Mesodermal cell (in vitro differentiated cells): ENCODE data around the gene FAM234A.
A peak's percentile ranks its signal among the peaks of the same experiment; 100 is the strongest.

Source experiments
- H3K27ac ChIP-seq: 2 replicates; pipeline ENCODE4 v1.7.0; 2013; ENCODE audit warnings: mild to moderate bottlenecking, low read depth, low read length, moderate library complexity; ENCODE audit not compliant: severe bottlenecking
- H3K36me3 ChIP-seq: 2 replicates; pipeline ENCODE4 v1.7.1; 2013; ENCODE audit warnings: mild to moderate bottlenecking, low read length, moderate library complexity; ENCODE audit not compliant: control insufficient read depth, insufficient read depth
- H3K4me1 ChIP-seq: one replicate; pipeline ENCODE4 v1.7.1; 2013; ENCODE audit warnings: mild to moderate bottlenecking, low read length; ENCODE audit not compliant: insufficient read depth, control insufficient read depth, poor library complexity, severe bottlenecking
- H3K4me3 ChIP-seq: 2 replicates; pipeline ENCODE4 v1.7.0; 2013; ENCODE audit warnings: low read length, control low read depth, mild to moderate bottlenecking; ENCODE audit not compliant: insufficient read depth, poor library complexity, severe bottlenecking; ENCODE audit errors: extremely low read depth
- H3K9me3 ChIP-seq: 2 replicates; pipeline ENCODE4 v1.7.1; 2013; ENCODE audit warnings: mild to moderate bottlenecking, low read length, moderate library complexity; ENCODE audit not compliant: control insufficient read depth
- WGBS, 2 experiments: methylation state at CpG; one replicate each; pipeline ENCODE4 v1.1.5; 2013; ENCODE audit warnings: missing lambda C conversion rate in 2 of 2; ENCODE audit not compliant: insufficient coverage in 2 of 2; 5-methylcytosine and 5-hydroxymethylcytosine counted together

FAM234A gene

DNA sequence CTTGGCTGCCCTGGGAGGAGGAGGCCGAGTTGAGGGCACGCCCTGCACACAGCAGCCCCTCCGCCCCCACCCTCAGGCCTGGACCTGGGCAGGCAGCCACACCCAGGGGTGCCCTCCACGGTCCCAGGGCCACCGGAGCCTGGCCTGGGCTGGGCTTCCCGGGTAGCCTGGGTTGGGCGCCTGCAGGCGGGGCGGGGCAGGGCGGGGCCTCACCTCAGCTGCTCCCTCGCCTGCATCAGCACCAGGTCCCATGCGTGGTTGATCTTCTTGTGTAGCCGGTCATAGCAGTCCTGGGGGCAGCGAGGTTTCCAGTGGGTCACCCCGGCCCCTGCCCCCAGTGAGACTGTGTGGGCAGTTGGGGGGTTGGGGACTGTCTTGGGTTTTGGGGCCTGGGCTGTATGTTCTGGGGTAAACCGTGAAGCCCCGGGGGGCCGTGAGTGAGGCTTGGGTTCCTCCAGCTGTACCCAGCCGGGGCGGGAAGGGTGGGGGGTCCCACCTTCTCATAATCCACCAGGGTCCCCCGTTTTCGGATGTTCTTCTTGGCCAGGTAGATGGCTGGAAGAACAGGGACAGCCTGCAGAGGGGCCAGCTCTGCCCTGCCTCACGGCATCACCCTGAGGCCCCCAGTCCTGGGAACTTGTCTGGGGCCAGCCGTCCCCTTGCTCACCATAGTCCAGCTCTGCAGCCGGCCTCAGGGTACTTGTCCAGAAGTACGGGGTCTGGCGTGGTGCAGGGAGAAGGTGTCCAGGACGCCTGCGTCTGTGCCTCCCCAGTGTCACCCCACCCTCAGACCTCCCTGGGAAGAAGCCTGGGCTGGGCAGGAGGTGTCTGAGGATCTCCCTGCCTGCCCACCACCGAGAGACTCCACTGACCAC is 39.2 kb downstream of the FAM234A start:
- Histone ChIP-seq H3K4me3 (no peak overlapping the region), H3K27ac (no peak overlapping the region), H3K9me3 (no peaks in the 10 kb centered on the region), H3K4me1 (peaks cover 3% of the 10 kb centered on the region), H3K36me3 (no peaks in the 10 kb centered on the region)
- WGBS, 2 experiments = 91 to 93% methylated on average over 21 to 22 of the region's 30 CpGs

DNA sequence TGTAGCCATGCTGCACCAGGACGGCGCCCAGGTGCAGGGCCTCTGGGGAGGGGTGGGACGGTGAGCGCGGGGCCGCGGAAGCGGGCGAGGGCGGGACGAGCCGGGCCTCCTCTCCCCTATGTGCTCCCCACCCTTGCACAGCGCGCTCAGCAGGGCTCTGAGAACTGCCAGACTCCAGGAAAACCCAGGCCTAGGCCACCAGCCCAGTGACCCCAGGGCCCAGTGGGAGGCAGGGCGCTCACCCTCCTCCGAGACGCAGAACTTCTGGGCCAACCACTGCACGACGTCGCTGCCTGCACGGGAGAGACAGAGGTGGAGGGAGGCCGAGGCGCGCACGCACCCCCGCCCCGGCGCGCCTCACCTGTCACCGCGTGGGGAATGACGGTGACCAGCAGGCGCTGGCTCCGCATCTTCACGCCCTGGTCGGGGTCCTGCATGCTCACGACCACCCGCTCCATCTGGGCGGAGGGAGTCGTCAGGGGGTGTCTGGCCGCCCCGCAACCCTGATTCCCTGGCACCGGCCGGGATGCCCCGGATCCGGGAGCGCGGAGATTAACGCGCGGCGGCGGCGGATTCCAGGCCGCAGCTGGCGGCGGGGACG is 40.5 kb downstream of the FAM234A start:
- 7 to 10% methylated on average over 31 to 50 of the region's 58 CpGs for WGBS, 2 experiments
- no peak overlapping the region for H3K27ac ChIP-seq
- peak overlapping the region; percentile 27 for H3K4me3 ChIP-seq
- H3K36me3 ChIP-seq = no peaks in the 10 kb centered on the region
- peaks cover 3% of the 10 kb centered on the region for H3K4me1 ChIP-seq
- H3K9me3 ChIP-seq = no peaks in the 10 kb centered on the region

GRCh38 chr16:275786-276232 is 41.2 kb downstream of the FAM234A start, which contains the start of gene RGS11:
TSS of gene RGS11 (minus strand) at chr16:275944. CDS start at chr16:275911, 33 bp downstream.
- Histone ChIP-seq H3K4me3 (peak within 1 kb of the TSS; percentile 27), H3K9me3 (no peaks in the 10 kb centered on the region), H3K36me3 (no peaks in the 10 kb centered on the region), H3K27ac (no peak within 1 kb of the TSS), H3K4me1 (peaks cover 3% of the 10 kb centered on the region)
- WGBS, 2 experiments = 2 to 4% methylated on average over 36 to 53 of the region's 56 CpGs

DNA sequence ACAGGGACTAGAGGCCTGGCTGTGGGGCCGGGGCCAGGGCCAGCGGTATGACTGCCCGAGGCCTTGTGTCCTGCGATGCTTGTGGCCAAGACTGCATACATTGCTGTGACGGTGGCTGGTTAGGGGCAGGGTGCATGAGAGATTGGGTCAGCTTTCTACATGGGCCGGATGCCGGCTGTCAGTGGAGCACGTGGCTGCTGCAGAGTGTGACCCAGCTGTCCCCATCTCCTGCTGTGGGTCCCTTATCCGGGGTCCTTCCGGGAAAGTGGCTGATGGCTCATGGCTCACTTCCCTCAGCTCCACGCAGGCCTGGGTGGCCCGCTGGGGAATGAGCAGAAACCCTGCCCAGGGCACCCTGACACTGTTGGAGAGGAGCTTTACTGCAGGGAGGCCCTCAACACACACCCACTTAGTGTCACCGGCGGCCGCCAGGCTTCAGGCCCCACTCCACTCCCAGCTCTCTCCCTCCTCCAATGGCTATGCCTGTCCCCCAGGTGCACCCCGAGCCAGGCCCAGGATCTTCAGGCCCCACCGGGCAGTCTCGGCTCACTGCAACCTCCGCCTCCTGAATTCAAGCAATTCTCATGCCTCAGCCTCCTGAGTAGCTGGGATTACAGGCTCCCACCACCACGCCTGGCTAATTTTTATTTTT is 41.9 kb downstream of the FAM234A start:
- Histone ChIP-seq H3K4me1 (peaks cover 7% of the 10 kb centered on the region), H3K36me3 (no peaks in the 10 kb centered on the region), H3K27ac (no peak overlapping the region), H3K4me3 (no peak overlapping the region), H3K9me3 (no peaks in the 10 kb centered on the region)
- 86 to 87% methylated on average over 16 to 20 of the region's 20 CpGs for WGBS, 2 experiments

GRCh38 chr16:278863-279366 is 44.3 kb downstream of the FAM234A start:
- H3K27ac ChIP-seq = no peak overlapping the region
- no peaks in the 10 kb centered on the region for H3K9me3 ChIP-seq
- H3K4me1 ChIP-seq = peaks cover 7% of the 10 kb centered on the region
- H3K36me3 ChIP-seq = no peaks in the 10 kb centered on the region
- WGBS, 2 experiments = 73 to 81% methylated on average over 4 to 5 of the region's 6 CpGs
- no peak overlapping the region for H3K4me3 ChIP-seq

- Histone ChIP-seq H3K4me1 (peaks cover 7% of the 10 kb centered on the region), H3K36me3 (no peaks in the 10 kb centered on the region), H3K9me3 (no peaks in the 10 kb centered on the region), H3K4me3 (no peak overlapping the region), H3K27ac (no peak overlapping the region)
- WGBS, 2 experiments = 77 to 93% methylated on average over 4 to 6 of the region's 7 CpGs
These were observed 44.9 kb downstream of the FAM234A start for GRCh38 chr16:279531-279930.

GRCh38 chr16:280005-280460 is 45.4 kb downstream of the FAM234A start:
- Histone ChIP-seq H3K4me1 (peaks cover 5% of the 10 kb centered on the region), H3K27ac (no peak overlapping the region), H3K9me3 (no peaks in the 10 kb centered on the region), H3K4me3 (peak overlapping the region; percentile 21), H3K36me3 (no peaks in the 10 kb centered on the region)
- WGBS, 2 experiments = 7 to 18% methylated on average over 22 to 33 of the region's 47 CpGs

DNA sequence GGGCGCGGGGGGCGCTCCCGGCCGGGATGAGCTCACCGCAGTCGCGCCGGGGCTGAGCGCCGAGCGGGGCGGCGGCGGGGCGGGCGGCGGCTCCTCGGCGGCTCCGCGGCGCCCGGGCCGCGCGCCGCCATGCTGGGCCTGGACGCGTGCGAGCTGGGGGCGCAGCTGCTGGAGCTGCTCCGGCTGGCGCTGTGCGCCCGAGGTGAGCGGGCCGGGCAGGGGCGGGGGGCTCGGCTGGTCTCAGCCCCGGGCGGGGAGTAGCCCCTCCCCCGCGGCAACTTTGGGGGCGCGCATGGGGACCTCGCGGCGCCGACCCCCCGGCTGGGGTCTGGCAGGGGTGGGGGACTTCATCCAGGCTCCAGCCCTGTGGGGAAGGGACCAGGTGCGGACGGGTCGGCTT is 45.9 kb downstream of the FAM234A start, which contains the start of gene ARHGDIG:
Gene ARHGDIG, plus strand, starts transcription at position 40 of the 400 bp plus-strand sequence. Its CDS starts 90 bp downstream, at position 130.
- 0 to 1% methylated on average over 26 to 43 of the region's 54 CpGs for WGBS, 2 experiments

DNA sequence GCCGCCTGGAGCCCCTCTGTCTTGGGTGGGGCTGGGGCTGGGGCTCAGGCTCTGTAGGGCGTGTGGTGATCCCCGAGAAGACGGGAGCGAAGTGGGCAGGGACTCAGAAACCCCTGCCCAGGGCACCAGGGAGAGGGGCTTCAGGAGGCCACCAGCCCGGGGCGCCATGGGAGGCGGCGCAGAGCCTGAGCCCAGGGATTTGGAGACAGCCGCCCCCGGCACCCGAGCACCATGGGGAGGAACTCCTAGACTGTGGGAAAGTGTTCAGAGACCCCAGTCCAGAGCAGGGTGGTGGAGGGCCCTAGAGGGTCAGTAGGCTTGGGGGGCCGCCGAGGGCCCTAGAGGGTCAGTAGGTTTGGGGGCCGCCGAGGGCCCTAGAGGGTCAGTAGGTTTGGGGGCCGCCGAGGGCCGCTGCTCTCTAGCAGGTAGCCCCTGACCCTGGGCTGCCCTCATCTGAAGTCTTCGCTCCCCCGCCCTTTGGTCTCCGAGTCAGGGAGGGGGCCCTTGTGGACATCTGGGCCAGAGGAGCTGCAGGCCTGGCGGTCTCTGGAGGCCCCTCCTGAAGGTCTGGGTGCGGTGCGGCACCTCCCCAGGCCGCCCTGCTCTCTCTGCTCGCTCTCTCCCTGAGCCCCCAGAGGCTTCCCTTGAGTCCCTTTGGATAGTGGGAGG is 46.5 kb downstream of the FAM234A start:
- Histone ChIP-seq H3K4me3 (peak overlapping the region; percentile 40), H3K27ac (no peak overlapping the region), H3K4me1 (peaks cover 3% of the 10 kb centered on the region), H3K9me3 (no peaks in the 10 kb centered on the region), H3K36me3 (no peaks in the 10 kb centered on the region)
- WGBS, 2 experiments = 69 to 72% methylated on average over 20 to 27 of the region's 27 CpGs

More for the DNA sequence above, 45.9 kb downstream of the FAM234A start, which contains the start of gene ARHGDIG:
- H3K9me3 ChIP-seq = no peaks in the 10 kb centered on the region
- H3K36me3 ChIP-seq = no peaks in the 10 kb centered on the region
- H3K4me1 ChIP-seq = peaks cover 3% of the 10 kb centered on the region
- no peak within 1 kb of the TSS for H3K27ac ChIP-seq
- H3K4me3 ChIP-seq = peak within 1 kb of the TSS; percentile 40
